Pancreas (tissue), 10 donors: ENCODE data around the gene SNX27. TPM values are rescaled to one million over a fixed set of nuclear protein-coding genes. Genes with fewer than 3 reads are reported as not detected.

ENCODE experiments used
- ATAC-seq, 4 donors: fragments of 200-7000 bp; cut with Tn5 transposase; one replicate each; pipeline versions ENCODE4 v1.8.0 to v1.9.1; 2020; ENCODE audit warnings: mild to moderate bottlenecking in 4 of 4, moderate library complexity in 4 of 4
- DNase-seq, 6 donors: peaks; one replicate each; pipeline ENCODE4 v3.0.0-alpha.2; 2020
- FAIRE-seq: peaks from 2 replicates; lab custom pipeline; 2012; peaks lifted over from hg19 to GRCh38; lab: Jason Lieb, UNC
- H3K27ac ChIP-seq, 4 donors: fragments of 200-600 bp; sonication (generic); 1 replicate in 3 of 4; 2 replicates in 1 of 4; pipeline versions ENCODE4 v1.5.0 to v1.8.0; 2020
- H3K27me3 ChIP-seq, 4 donors: fragments of 200-600 bp; one replicate each; pipeline ENCODE4 v1.8.0; 2021
- H3K36me3 ChIP-seq, 3 donors: fragments of 200-600 bp; sonication (generic) in 1 of 3; one replicate each; pipeline versions ENCODE4 v1.5.0 to v1.8.0; 2020 to 2021
- H3K4me1 ChIP-seq, 3 donors: fragments of 200-600 bp; one replicate each; pipeline ENCODE4 v1.8.0; 2021
- H3K4me3 ChIP-seq, 4 donors: fragments of 200-600 bp; sonication (generic) in 2 of 4; one replicate each; pipeline versions ENCODE4 v1.5.0 to v1.8.0; 2020 to 2021
- H3K9me3 ChIP-seq, 4 donors: fragments of 200-600 bp; one replicate each; pipeline ENCODE4 v1.8.0; 2021
- CTCF ChIP-seq, 4 donors: fragments of 200-600 bp; sonication (generic) in 3 of 4; IDR thresholded peaks; one replicate each; pipeline versions ENCODE4 v1.5.0 to v1.8.0; 2021; ENCODE audit warnings: antibody characterized with exemption in 4 of 4
- WGBS, 2 donors: extraction: QIAGEN DNeasy Blood & Tissue Kit; methylation state at CpG; one replicate each; pipeline ENCODE4 v1.1.7; 2013; 5-methylcytosine and 5-hydroxymethylcytosine counted together
- intact Hi-C, 3 donors: fragments of 100-400 bp; cut with DNase I; formaldehyde crosslinking; loops; one replicate each; pipeline versions ENCODE4 v1.11.1 to v1.14.2; 2022
- polyA plus RNA-seq, 2 donors: library from polyadenylated mRNA; stranded (reverse); fragments of 200-250 nt; gene quantifications; one replicate each; pipeline ENCODE4 v1.2.3, GENCODE V29; 2013
- total RNA-seq, 6 donors: library from RNA; stranded (reverse); fragmentation: NEBNext Ultra II Directional in 4 of 6; extraction: Animal tissue kit (Norgen Biotek cat#: 25700) in 4 of 6; gene quantifications; one replicate each; pipeline versions ENCODE4 v1.2.1 to v1.2.4, GENCODE V29; 2021 to 2023
- donor health status: healthy with polysubstance abuse.
- donor health status: DM: no; HTN: no; CAD: no; lungs with moderate emphysema.
- donor health status: DM: no; HTN: no; CAD: no.
- donor health status: control.
- donor health status: control.
- donor health status: Bipolar disorder and iron deficiency.
- donor health status: DM: yes; HTN: yes; CAD: no.
- donor health status: DM: no; HTN: no; CAD: no.
- donor health status: DM: no; HTN: no; CAD: no.
- donor health status: DM: yes; HTN: yes; CAD: no.

Gene SNX27
- total and polyA plus RNA-seq, 8 donors, result 5.9 to 23.4 (median 11.9) TPM

DNA sequence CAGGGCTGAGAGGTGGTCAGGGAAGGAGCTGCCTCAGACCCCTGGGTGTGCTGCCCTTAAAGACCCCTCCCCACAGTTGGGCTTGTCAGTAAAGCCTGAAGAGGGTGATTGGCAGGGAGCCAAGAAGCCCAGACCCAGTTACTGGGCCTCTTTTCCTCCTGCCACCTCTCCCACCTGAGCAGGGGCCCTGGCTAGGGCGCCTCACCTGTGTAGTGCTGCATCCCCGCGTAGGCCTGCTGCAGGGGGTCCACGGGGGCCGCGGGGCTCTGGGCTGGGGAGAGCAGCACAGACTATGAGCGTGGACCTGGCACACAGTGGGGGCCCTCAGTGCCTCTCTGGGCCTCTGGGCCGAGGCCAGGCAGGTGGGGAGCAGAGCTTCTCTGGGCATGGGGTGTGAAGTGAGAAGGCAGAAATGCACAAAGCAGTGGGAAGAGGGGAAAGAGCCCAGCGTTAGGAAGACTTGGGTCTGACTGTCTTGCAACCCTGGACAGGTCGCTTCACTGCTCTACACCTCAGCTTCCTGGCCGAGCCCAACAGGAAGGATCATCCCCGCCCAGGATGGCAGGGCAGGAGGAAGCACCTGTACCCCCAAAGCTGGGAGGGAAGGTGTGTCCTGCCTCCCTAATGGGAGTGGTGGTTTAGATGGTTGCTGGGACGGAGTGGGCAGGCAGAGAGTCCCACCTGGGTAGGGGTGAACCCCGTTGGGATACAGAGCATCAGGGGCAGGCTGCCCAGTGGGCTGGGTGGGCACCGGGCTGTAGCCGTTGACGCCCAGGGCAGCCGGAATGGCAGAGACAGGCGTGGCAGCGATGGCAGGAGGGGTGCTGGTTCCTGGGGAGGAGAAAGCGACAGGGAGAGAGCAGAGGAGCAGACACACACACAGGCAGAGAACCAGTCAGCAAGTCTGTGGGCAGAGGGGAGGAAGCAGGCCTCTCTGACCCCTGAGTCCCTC lies 94.9 kb downstream of the SNX27 start:
- Histone ChIP-seq H3K4me1 (no peaks in the 10 kb centered on the region), H3K9me3 (no peaks in the 10 kb centered on the region), H3K36me3 (no peaks in the 10 kb centered on the region), H3K27me3 (no peaks in the 10 kb centered on the region), H3K27ac (no peak overlapping the region), H3K4me3 (no peak overlapping the region)
- ATAC-seq, result no peak
- FAIRE-seq, result no peak
- no peak for TF ChIP-seq CTCF (IDR thresholded peaks at IDR 0.05)
- intact Hi-C loops, result no loop called here
- DNase-seq, result peak in 1 of 6 donors; percentile 53
- 73 to 78% methylated on average over 21 of the region's 21 CpGs for WGBS, 2 donors

- no peaks in the 10 kb centered on the region for H3K9me3 ChIP-seq
- H3K4me3 ChIP-seq, result no peak overlapping the region
- FAIRE-seq (no peak), DNase-seq (peak in 1 of 6 donors; percentile 67), ATAC-seq (no peak)
- intact Hi-C loops, result no loop called here
- H3K27me3 ChIP-seq, result no peaks in the 10 kb centered on the region
- no peak for TF ChIP-seq CTCF (IDR thresholded peaks at IDR 0.05)
- WGBS, 2 donors, result 84 to 85% methylated on average over 13 to 15 of the region's 15 CpGs
- no peaks in the 10 kb centered on the region for H3K36me3 ChIP-seq
- no peak overlapping the region for H3K27ac ChIP-seq
- no peaks in the 10 kb centered on the region for H3K4me1 ChIP-seq
These were observed 95.8 kb downstream of the SNX27 start for GRCh38 chr1:151707541-151708065.

- no peaks in the 10 kb centered on the region for H3K36me3 ChIP-seq
- no peaks in the 10 kb centered on the region for H3K4me1 ChIP-seq
- intact Hi-C loops, result no loop called here
- no peaks in the 10 kb centered on the region for H3K9me3 ChIP-seq
- ATAC-seq (no peak), DNase-seq (peak in 1 of 6 donors; percentile 62), FAIRE-seq (no peak)
- 70 to 79% methylated on average over 15 of the region's 15 CpGs for WGBS, 2 donors
- H3K4me3 ChIP-seq, result no peak overlapping the region
- H3K27me3 ChIP-seq, result no peaks in the 10 kb centered on the region
- TF ChIP-seq CTCF (IDR thresholded peaks at IDR 0.05), result no peak
- no peak overlapping the region for H3K27ac ChIP-seq
These were observed 97.0 kb downstream of the SNX27 start for GRCh38 chr1:151708891-151709290.

GRCh38 chr1:151710187-151710840 lies 98.5 kb downstream of the SNX27 start:
- peak in 3 of 6 donors; percentile 34 to 58 (median 37) for DNase-seq
- intact Hi-C loops, result no loop called here
- WGBS, 2 donors, result 47 to 57% methylated on average over 15 of the region's 15 CpGs

More at GRCh38 chr1:151710187-151710840, 98.5 kb downstream of the SNX27 start:
- ATAC-seq (peak in 2 of 4 donors; percentile 56 to 57), FAIRE-seq (no peak)
- H3K27me3 ChIP-seq, result no peaks in the 10 kb centered on the region
- no peaks in the 10 kb centered on the region for H3K36me3 ChIP-seq
- no peak overlapping the region for H3K27ac ChIP-seq
- no peak overlapping the region for H3K4me3 ChIP-seq
- H3K4me1 ChIP-seq, result no peaks in the 10 kb centered on the region
- TF ChIP-seq CTCF (IDR thresholded peaks at IDR 0.05), result no peak
- H3K9me3 ChIP-seq, result no peaks in the 10 kb centered on the region
